ENCODE measurements around the gene PLIN3.
"Not testable (repeated sequence)": the region's sequence is repeated elsewhere in the genome, so short reads cannot be mapped to it uniquely, and the experiment has no call there.

The PLIN3 gene, protein sequence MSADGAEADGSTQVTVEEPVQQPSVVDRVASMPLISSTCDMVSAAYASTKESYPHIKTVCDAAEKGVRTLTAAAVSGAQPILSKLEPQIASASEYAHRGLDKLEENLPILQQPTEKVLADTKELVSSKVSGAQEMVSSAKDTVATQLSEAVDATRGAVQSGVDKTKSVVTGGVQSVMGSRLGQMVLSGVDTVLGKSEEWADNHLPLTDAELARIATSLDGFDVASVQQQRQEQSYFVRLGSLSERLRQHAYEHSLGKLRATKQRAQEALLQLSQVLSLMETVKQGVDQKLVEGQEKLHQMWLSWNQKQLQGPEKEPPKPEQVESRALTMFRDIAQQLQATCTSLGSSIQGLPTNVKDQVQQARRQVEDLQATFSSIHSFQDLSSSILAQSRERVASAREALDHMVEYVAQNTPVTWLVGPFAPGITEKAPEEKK

DNA sequence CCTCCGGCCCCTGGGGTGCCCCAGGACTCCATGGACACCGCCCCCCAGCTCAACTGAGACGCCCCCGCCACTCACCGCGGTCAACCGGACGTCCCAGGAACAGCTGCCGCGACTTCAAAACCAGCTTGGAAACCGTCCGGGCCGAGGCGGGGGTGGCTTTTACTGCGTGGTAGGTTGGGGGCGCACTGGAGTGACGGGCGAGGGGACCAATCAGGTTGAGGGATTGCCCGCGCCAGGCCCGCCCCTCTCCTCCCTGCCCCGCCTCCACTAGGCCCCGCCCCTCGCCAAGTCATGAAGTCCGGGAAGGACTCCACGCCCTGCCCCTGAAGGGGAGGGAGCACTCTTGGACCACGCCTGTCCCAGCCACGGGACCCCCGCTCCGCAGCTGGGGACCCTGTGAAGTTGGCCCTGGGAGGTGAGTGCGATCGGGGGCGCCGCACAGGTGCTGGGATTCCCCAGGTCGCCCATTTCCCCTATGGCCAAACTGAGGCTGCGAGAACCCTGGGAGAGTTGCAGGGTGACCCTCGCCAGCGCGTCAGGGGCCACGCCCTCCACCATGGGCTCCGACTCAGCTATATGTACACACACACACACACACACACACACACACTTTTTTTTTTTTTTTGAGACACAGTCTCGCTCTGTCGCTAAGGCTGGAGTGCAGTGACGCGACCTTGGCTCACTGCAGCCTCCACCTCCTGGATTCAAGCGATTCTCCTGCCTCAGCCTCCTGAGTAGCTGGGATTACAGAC is at the start of gene PLIN3:
Gene PLIN3, minus strand, starts transcription at position 134 of the 752 bp plus-strand sequence. CDS start 6,273 bp downstream, outside the sequence.
- DNase-seq (ENCODE audit: low spot score), result peak; percentile 84

DNA sequence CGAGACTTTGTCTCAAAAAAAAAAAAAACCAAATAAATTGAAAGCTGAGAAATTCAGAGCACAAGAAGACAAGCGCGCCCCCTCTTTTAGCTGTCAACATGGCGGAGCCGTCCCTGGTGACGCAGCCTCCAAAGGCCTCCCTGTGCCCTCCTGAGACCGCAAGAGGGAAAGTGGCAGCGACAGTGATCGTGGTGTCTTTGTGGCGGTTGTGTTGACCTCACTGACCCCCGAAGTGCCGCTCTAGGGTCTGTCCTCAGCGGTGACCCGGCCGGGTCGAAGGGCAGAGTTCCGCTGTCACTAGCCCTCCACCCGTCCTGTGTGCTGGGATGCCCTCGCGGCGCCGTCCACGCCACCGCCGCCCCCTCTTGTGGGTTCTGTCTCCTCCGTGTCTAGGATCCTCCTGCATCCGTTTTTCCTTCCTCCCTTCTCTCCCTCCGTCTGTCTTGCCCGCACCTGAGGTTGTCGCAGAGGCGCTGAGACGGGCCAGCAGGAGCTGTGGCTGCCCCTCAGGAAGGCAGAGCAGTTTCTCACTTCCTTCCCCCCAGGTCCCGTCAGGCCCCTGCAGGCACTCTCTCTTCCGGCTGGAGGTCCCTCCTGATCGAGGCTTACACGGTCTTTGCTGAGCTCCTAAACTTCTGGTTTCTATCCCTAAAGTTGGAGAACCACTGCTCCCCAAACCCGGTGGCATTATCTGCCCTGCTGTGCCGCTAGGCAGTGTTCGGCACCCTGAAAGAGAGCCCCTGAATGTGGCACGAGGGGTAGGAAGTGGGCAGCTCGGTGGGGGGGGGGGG is 49.0 kb upstream of the PLIN3 start:
- no peak for DNase-seq (ENCODE audit: low spot score)

DNA sequence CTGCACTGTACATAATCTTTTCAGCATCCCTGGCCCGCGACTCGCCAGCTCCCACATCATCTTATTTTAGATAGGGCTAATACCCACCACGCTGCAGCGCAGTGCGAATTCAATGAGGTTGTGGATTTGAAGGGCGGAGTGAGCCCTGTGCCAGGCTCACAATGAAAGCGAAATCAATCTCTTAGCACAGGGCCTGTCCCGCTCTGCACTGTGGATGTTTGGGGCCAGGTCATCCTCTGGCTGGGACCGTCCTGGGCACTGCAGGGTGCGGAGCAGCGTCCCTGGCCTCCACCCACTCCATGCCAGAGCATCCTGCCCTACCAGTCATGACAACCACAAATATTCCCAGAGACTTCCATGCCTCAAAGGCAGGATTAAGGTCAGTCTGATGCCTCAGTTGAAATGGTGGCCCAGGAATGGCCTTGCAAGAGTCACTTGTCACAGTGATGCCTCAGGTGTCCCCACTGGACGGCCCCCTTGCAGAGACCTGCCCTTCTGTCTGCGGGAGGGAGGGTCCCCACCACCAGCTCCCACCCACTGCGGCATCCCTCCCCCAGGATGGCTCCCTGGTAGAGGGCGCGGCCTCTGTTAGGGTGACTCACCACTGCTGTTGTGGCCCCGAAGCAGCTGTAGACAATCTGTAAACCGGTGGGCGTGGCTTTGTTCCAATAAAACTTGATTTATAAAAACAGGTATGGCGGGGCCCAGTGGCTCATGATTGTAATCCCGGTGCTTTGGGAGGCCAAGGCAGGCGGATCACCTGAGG is 47.5 kb upstream of the PLIN3 start:
- peak; percentile 45 for DNase-seq (ENCODE audit: low spot score)

DNA sequence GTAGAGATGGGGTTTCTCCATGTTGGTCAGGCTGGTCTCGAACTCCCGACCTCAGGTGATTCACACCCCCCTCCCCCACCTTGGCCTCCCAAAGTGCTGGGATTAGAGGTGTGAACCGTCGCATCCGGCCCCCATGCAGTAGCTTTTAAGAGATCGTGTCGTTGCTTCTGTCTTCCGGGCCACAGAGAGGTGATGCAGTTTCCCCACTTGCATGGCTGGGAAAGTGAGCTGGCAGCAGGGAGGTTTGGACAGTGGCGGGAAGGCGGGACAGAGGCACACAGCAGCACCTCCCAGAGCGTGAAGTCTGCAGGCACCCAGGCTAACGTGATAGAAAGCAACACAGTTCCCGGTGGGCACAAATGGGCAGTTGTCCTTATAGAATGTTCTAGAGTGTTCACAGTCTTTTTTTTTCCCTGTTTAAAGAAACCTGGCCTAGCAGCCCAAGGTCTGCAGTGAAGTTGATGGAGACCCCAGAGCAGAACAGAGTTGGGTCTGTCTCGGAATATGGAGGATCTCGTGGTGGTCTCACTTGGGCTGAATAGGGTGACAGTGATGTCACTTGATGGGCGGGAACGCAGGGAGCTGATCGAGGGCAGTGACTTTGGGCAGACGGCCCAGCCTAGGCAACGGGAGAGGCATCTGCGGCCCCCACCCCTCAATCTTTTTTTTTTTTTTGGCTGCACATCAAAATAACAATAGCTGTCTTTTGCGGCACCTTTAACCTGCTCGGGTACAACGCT is 46.7 kb upstream of the PLIN3 start:
- DNase-seq (ENCODE audit: low spot score), result no peak

DNA sequence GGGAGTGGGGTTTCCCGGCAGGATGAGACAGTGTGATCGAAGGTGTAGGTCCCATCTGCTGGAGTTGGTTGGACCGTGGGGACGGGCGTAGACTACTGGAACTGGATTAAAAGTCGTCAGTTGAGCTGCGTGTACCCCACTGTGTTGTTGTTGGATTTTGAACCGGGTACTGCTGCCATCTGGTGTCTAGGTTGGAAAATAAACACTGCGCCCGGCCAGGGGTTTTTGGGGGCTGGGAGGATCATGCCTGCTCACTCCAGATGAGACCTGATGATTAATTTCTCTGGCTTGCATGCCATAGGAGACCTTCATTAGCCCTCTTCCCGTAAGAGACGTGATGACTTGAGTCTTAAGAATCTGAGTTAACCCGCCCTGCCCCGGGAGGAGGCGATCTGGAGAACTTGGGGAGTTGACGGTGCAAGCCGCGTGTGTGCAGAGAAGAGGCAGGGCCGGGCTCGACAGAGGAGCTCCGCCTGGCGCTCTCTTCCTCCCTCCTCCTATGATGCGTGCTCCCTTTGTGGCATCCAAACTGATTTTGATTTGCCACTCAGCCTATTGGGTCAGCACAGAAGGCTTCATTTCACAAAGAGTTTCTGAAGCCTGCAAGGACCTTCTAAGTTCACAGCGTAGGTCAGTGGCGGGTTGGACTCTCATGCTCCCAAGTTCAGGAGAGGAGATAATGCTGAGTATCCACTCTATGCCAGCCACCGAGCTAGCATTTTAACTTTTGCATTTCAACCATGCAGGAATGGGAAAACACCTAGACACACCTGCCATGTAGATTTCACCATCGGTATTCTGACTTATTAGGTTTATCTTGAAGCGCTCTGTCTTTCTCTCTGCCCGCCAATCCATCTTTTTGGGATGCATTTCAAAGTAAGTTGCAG is 44.6 kb upstream of the PLIN3 start:
- peak; percentile 51 for DNase-seq (ENCODE audit: low spot score)

DNA sequence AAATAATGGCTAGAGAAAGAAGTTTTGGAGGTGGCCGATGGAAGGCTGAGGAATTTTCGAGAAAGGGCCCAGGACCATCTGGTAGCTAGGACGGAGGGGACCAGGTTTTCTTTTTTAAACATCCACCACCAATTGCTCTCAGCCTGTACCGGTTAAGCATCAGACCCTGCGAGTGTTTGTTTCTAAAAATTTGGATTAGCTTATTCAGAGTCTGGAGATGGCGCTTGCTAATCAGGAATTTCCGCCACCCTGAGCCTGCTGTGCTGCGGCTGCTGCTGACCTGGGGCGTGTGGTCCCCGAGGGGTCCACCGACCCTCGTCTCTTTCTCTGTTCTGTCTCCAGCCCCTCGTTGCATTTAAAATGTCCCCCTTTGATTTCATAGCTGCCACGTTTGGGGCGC is 43.8 kb upstream of the PLIN3 start:
- DNase-seq (ENCODE audit: low spot score), result no peak

DNA sequence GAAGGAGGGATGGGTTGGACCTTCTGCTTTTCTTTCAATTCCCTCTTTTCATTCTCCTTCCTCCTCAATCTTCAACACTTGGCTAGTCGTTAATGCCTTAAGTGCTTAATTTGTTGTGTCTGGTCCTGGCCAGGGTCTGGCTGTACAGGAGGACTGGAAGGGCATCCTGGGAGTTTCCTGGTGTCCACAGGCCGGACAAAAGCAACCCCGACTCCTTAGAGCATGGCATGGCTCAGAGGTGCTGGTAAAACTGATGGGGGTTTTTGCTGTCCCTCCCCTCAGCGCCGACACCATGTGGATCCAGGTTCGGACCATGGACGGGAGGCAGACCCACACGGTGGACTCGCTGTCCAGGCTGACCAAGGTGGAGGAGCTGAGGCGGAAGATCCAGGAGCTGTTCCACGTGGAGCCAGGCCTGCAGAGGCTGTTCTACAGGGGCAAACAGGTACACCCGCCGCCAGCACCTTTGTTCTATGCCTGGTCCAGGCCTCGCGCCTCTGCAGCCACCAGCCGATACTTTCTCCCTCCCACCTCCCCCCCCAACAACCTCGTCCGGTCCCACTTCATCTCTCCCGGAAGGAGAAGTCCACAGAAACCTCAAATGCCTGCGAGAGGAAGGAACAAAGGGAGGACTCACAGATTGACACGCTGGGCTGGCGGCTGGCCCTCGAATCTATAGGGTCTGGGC is 43.3 kb upstream of the PLIN3 start:
- DNase-seq (ENCODE audit: low spot score), result no peak

DNA sequence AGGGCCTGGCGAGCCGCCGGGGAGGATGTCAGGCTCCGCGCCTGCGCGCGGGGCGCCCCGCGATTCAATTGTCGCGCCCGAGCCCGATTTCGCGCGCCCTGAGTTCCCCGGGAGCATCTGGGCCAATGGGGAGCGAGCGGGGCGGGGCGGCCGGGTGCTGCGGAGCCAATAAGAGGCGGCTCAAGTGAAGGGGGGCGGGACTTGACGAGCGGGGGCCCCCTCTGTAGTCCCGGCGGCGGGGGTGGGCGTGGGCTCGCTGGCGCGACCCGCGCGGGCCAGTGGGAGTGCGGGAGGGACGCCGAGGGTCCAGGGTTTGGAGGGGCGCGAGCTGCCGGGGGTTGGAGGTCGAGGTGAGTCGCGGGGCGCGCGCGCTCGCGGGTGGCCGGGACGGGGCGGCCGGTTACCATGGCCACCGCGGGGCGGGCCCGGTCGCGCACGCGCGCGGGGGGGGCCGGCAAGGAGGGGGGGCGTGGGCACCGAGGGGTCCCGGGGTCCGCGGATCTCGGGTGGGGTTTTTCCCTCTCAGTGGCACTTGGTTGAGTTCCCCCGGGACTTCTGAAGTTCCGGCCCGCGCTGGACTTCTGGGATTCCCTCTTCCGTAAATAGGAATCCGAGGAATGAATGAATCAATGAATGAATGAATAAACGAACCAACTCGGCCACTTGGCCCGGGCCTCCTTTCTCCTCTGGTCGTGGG is 42.6 kb upstream of the PLIN3 start:
- peak; percentile 86 for DNase-seq (ENCODE audit: low spot score)

DNA sequence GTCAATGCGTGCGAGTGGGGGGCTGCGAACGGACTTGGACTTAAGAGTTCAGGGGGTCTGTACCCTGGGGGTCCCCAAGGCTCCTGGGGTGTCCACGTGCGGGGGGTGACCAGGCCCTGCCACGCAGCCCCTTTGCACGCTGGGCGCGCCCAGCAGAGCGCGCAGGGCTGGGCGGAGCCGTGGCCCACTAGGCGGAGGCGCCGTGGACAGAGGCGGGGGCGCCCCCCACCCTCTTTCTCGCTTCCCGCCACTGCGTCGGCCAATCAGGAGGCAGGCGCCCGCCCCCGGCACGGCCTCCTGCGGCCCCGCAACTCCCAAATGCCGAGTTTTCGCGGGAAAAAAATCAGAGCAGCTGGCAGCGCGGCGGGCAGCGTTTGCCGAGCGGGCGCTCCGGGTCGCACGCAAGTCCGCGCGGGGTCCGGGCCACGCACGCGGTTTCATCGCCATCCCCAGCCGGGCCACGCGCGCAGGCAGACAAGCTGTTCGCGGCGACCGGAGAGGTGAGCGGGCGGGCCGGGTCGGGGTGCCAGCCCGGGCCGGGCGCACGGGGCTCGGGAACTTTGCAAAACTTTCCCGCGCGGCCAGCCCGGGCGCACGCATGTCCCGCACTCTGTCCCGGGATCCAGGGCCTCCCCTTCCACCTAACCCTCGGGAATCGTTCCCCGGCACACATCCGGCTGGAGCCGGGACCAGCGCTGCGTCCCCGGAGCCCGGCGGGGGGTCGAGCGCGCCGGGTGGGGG is 41.9 kb upstream of the PLIN3 start, which contains the start of gene UHRF1:
Gene UHRF1, plus strand, starts transcription at position 346 of the 741 bp plus-strand sequence. CDS start 1,385 bp downstream, outside the sequence.
- DNase-seq (ENCODE audit: low spot score), result no peak

DNA sequence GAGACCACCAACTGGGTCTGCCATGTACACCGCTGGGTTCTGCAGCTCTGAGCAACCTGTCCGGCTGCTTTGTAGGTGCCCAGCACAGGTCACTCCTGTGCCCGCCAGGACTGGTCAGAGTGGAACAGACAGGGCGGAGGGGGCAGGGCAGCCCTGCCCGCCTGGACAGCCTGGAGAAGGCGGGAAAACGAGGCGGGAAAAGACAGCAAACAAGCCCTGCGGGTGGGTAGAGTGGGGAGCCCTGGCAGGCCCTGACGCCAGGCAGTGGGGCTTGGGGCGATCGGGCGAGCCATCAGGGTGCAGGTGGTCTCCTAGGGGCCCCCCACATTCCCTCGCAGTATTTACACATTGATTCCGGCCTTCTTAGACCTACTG is 41.3 kb upstream of the PLIN3 start:
- DNase-seq (ENCODE audit: low spot score), result no peak

DNA sequence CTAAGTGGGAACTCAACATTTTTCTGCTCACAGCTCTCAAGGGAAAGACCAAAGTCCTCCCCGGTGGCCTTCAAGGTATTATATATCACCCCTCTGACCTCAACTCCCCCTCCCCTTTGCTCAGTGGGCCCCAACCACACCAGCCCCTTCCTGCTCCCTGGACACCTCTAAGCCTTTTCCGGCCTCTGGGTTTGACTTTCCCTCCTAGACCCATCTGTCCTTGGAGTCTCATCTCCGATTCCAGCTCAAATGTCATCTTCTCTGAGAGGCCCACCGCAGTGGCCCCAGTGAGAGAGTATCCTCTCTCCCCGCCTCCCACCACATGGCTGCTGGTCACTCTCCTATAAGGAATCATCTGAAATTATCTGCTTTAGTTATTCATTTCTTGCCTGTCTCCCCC is 40.9 kb upstream of the PLIN3 start:
- DNase-seq (ENCODE audit: low spot score), result no peak

DNA sequence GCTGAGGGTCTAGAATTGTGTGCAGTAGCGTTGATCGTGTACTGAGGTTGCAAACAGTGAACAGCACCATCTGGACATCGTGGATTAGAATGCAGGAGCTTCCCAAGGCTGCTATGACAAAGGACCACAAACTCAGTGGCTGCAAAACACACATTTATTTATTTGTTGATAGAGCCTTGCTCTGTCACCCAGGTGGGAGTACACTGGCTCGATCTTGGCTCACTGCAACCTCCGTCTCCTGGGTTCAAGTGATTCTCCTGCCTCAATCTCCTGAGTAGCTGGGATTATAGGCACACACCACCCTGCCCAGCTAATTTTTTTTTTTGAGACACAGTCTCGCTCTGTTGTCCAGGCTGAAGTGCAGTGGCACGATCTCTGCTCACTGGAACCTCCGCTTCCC is 39.5 kb upstream of the PLIN3 start:
- DNase-seq (ENCODE audit: low spot score), result no peak

DNA sequence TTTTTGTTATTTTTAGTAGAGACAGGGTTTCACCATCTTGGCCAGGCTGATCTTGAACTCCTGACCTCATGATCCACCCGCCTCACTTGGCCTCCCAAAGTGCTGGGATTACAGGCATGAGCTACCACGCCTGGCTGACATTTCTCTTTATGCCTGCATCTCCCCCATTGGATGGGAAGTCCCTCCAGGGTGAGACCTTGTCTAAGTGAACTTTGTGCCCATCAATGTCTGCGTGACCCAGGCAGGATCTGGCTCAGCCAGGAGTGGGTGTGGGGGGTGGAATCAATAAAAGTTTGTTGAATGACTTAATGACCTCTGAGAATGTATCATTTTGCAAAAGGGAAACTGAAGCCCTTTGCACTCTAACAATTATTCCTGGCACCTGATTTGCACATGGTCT is 37.0 kb upstream of the PLIN3 start:
- DNase-seq (ENCODE audit: low spot score), result no peak

DNA sequence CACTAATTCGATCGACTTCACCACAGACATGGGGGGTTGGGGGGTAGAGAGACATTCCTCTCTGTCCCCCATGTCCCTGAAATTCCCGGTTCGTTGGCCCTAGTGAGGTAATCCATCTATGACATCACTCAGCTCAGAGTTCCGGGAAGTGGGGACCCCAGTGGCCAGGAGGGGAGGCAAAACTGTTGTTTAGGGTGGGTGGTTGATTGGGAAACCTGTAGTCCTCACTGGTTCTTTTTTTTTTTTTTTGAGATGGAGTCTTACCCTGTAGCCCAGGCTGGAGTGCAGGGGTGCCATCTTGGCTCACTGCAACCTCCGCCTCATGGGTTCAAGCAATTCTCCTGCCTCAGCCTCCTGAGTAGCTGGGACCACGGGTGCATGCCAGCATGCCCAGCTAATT is 35.3 kb upstream of the PLIN3 start, which contains the start of gene ARRDC5:
Gene ARRDC5, minus strand, starts transcription at position 101 of the 400 bp plus-strand sequence. Its CDS starts 71 bp downstream, at position 30.
- no peak for DNase-seq (ENCODE audit: low spot score)

DNA sequence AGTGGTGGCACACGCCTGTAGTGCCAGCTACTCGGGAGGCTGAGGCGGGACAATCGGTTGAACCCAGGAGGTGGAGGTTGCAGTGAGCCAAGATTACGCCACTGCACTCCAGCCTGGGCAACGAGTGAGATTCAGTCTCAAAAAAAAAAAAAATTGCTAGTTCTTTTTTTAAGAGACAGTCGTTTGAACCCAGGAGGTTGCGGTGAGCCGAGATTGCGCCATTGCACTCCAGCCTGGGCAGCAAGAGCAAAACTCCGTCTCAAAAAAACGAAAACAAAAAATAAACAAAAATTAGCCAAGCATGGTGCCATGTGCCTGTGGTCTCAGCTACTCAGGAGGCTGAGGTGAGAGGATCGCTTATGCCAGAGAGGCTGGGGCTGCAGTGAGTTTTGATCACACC is 33.4 kb upstream of the PLIN3 start:
- DNase-seq (ENCODE audit: low spot score), result not testable (repeated sequence)

DNA sequence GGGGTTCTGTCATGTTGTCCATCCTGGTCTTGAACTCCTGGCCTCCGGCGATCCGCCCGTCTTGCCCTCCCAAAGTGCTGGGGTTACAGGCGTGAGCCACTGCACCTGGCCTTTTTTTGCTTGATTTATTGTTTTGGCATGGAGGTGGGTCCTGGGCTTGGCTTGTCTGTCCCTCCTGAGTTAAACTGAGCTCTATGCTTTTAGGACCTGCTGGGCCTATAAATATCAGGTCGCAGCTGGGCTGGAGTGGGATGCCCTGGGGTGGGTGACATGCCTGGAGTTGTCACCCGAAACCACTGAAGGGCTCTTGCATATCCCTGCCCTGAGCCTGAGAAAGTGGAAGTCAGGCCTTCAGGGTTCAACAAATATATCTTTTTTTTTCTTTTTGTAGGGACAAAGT is 29.7 kb upstream of the PLIN3 start:
- DNase-seq (ENCODE audit: low spot score), result no peak

DNA sequence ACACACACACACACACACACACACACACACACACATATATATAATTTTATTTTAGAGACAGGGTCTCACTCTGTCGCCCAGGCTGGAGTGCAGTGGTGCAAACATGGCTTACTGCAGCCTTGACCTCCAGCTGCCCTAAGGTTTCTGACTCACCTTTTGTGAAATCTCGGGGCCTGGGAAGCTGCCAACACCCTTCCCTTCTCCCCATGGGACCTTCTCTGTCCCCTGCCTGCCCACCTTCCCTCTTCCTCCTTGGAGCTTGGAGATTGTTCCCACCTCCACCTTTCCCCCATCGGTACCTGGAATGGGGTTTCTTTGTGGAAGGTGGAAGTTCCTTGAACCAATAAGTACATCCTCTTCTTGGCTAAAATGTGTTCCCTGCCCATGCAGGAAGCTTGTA is 28.9 kb upstream of the PLIN3 start:
- no peak for DNase-seq (ENCODE audit: low spot score)

DNA sequence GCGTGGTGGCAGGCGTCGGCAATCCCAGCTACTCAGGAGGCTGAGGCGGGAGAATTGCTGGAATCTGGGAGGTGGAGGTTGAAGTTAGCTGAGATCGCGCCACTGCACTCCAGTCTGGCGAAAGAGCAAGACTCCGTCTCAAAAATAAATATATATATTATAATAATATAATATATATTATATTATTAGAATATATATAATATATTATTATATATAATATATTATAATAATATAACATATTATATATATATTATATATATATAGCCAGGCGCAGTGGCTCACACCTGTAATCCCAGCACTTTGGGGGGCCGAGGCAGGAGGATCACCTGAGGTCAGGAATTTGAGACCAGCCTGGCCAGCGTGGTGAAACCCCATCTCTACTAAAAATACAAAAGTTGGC is 25.5 kb upstream of the PLIN3 start:
- not testable (repeated sequence) for DNase-seq (ENCODE audit: low spot score)
